ENCODE data around the gene PTPRR.

DNA sequence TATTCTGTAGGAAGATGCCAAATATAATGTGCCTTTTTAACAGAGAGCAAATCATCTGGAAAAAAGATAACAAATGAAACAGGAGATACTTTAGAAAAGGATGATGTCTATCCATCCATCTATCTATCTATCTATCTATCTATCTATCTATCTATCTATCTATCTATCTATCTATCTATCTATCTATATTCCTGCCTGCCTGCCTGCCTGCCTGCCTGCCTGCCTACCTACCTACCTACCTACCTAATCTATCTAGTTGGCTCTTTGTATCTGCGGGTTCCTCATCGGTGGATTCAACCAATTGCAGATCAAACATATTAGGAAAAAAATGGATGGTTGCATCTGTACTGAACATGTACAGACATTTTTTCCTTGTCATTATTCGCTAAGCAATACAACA, 294.4 kb downstream of the PTPRR start:
- TF ChIP-seq, protein P1, sequence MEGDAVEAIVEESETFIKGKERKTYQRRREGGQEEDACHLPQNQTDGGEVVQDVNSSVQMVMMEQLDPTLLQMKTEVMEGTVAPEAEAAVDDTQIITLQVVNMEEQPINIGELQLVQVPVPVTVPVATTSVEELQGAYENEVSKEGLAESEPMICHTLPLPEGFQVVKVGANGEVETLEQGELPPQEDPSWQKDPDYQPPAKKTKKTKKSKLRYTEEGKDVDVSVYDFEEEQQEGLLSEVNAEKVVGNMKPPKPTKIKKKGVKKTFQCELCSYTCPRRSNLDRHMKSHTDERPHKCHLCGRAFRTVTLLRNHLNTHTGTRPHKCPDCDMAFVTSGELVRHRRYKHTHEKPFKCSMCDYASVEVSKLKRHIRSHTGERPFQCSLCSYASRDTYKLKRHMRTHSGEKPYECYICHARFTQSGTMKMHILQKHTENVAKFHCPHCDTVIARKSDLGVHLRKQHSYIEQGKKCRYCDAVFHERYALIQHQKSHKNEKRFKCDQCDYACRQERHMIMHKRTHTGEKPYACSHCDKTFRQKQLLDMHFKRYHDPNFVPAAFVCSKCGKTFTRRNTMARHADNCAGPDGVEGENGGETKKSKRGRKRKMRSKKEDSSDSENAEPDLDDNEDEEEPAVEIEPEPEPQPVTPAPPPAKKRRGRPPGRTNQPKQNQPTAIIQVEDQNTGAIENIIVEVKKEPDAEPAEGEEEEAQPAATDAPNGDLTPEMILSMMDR (conservative IDR thresholded peaks at IDR 0.05; ENCODE audit: low read length): no peak
- no peak for TF ChIP-seq EZH2phosphoT487 (IDR thresholded peaks at IDR 0.05; ENCODE audit: borderline replicate concordance, low read depth, low read length)
